ENCODE measurements around the gene CEP112.
A peak's percentile ranks its signal among the peaks of the same experiment; 100 is the strongest.
"Not testable (repeated sequence)": the region's sequence is repeated elsewhere in the genome, so short reads cannot be mapped to it uniquely, and the experiment has no call there.

The CEP112 gene

DNA sequence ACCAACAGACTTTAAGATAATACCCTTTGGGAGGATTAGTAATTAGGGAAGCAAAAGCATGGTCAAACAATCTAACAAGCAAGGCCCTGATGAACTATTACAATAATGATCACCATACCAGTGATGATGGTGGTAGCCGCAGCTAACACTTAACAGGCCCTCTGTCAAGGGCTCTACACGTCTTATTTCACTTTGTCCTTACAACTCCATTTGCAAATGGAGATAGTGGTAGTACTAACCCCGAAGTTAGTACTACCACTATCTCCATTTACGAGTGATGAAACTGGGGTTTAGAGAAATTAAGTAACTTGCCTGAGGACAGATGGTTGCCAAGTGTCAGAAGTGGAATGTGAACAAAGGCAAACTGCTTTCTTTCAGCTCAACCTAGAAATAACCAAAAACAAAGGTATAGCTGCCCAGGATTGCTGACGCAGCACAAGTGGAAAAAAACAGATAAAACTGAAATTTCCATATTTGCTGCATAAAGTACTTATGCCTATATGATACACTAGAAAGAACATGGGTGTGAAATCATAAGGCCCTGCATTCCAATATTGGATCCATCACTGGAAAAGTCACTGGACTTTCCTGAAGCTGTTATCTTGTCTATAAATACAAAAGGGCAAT lies 24.6 kb downstream of the CEP112 start:
- H3K79me2 ChIP-seq (ENCODE audit: insufficient read depth, low read depth), result no peaks in the 10 kb centered on the region
- H3K4me2 ChIP-seq, result no peak overlapping the region
- TF ChIP-seq, protein P1, sequence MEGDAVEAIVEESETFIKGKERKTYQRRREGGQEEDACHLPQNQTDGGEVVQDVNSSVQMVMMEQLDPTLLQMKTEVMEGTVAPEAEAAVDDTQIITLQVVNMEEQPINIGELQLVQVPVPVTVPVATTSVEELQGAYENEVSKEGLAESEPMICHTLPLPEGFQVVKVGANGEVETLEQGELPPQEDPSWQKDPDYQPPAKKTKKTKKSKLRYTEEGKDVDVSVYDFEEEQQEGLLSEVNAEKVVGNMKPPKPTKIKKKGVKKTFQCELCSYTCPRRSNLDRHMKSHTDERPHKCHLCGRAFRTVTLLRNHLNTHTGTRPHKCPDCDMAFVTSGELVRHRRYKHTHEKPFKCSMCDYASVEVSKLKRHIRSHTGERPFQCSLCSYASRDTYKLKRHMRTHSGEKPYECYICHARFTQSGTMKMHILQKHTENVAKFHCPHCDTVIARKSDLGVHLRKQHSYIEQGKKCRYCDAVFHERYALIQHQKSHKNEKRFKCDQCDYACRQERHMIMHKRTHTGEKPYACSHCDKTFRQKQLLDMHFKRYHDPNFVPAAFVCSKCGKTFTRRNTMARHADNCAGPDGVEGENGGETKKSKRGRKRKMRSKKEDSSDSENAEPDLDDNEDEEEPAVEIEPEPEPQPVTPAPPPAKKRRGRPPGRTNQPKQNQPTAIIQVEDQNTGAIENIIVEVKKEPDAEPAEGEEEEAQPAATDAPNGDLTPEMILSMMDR (conservative IDR thresholded peaks at IDR 0.05; ENCODE audit: low read depth, low read length), result no peak
- no peak overlapping the region for H3K27ac ChIP-seq
- H3K36me3 ChIP-seq (ENCODE audit: insufficient read depth), result no peaks in the 10 kb centered on the region
- no peak overlapping the region for H3K9ac ChIP-seq
- no peak overlapping the region for H2AFZ ChIP-seq (ENCODE audit: low read depth)
- no peaks in the 10 kb centered on the region for H4K20me1 ChIP-seq (ENCODE audit: insufficient read depth)
- no peak overlapping the region for H3K4me3 ChIP-seq (IDR thresholded peaks at IDR 0.05; ENCODE audit: insufficient read depth, low read depth, low read length)
- no peaks in the 10 kb centered on the region for H3K27me3 ChIP-seq (ENCODE audit: insufficient read depth, low read depth)
- peaks cover 7% of the 10 kb centered on the region for H3K4me1 ChIP-seq (ENCODE audit: low read depth, poor library complexity, severe bottlenecking)

DNA sequence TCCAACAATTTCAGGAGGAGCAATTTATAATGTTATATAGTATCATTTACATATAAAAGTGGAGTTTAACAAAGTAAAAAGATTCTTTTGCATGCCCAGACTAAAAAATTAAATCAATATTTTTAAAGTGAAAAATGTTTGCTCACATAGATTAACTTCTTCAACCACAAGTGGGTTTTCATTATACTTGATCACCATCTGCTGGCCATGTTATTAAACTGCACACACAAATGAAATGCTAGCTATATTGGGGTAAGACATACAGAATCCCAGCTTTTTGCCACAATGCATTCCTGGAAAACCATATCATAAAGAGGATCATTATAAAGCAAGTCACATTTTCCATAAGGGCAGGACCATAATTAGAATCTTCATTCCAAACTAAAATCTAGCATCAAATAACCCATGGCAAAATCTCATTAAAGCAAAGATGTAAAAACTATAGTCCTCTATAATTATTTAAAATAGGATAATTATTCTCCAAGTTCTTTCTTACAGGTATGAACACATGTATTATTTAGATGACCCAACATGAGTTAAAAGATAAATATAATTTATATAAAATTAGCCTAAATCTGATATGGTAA lies 26.3 kb downstream of the CEP112 start:
- Histone ChIP-seq H3K79me2 (ENCODE audit: insufficient read depth, low read depth) (no peaks in the 10 kb centered on the region), H3K4me3 (IDR thresholded peaks at IDR 0.05; ENCODE audit: insufficient read depth, low read depth, low read length) (no peak overlapping the region)
- TF ChIP-seq, protein P1 (conservative IDR thresholded peaks at IDR 0.05; ENCODE audit: low read depth, low read length), result peak; percentile 89

DNA sequence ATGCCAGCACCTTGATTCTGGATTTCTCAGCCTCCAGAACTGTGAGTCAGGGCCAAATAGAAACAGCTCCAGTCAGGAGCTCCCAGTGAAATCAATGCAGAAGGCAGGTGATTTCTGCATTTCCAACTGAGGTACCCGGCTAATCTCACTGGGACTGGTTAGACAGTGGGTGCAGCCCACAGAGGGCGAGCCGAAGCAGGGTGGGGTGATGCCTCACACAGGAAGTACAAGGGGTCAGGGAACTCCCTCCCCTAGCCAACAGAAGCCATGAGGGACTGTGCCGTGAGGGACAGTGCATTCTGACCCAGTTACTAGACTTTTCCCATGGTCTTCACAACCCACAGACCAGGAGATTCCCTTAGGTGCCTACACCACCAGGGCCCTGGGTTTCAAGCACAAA lies 36.9 kb downstream of the CEP112 start:
- not testable (repeated sequence) for H3K79me2 ChIP-seq (ENCODE audit: insufficient read depth, low read depth); H3K9ac ChIP-seq; H3K4me1 ChIP-seq (ENCODE audit: low read depth, poor library complexity, severe bottlenecking); H3K36me3 ChIP-seq (ENCODE audit: insufficient read depth); H2AFZ ChIP-seq (ENCODE audit: low read depth); H3K27ac ChIP-seq; H3K27me3 ChIP-seq (ENCODE audit: insufficient read depth, low read depth); H3K4me3 ChIP-seq (IDR thresholded peaks at IDR 0.05; ENCODE audit: insufficient read depth, low read depth, low read length); H4K20me1 ChIP-seq (ENCODE audit: insufficient read depth); H3K4me2 ChIP-seq

More for the DNA sequence above, 26.3 kb downstream of the CEP112 start:
- no peaks in the 10 kb centered on the region for H3K36me3 ChIP-seq (ENCODE audit: insufficient read depth)
- H3K4me2 ChIP-seq, result no peak overlapping the region
- H3K27me3 ChIP-seq (ENCODE audit: insufficient read depth, low read depth), result no peaks in the 10 kb centered on the region
- no peak overlapping the region for H3K27ac ChIP-seq
- no peak overlapping the region for H3K9ac ChIP-seq
- H2AFZ ChIP-seq (ENCODE audit: low read depth), result no peak overlapping the region
- peaks cover 7% of the 10 kb centered on the region for H3K4me1 ChIP-seq (ENCODE audit: low read depth, poor library complexity, severe bottlenecking)
- no peaks in the 10 kb centered on the region for H4K20me1 ChIP-seq (ENCODE audit: insufficient read depth)

DNA sequence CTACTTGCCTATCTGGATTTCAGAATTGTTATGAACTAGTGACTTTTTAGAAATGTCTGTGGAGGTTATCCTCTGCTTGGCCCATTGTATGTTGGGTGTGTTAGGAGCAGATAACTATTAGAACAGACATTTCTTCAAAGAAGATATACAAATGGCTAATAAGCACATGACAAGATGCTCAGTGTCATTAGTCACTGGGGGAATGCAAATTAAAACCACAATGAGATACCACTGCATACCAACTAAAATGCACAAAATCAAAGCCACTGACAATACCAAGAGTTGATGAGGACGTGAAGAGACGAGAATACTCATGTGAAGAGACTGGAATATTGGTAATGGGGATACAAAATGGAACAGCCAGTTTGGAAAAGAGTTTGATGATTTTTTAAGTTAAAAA lies 39.2 kb downstream of the CEP112 start:
- no peaks in the 10 kb centered on the region for H3K79me2 ChIP-seq (ENCODE audit: insufficient read depth, low read depth)
- no peak overlapping the region for H3K27ac ChIP-seq
- TF ChIP-seq, protein P1 (conservative IDR thresholded peaks at IDR 0.05; ENCODE audit: low read depth, low read length), result no peak
- H3K9ac ChIP-seq, result no peak overlapping the region
- H3K27me3 ChIP-seq (ENCODE audit: insufficient read depth, low read depth), result no peaks in the 10 kb centered on the region
- no peaks in the 10 kb centered on the region for H4K20me1 ChIP-seq (ENCODE audit: insufficient read depth)
- H3K4me3 ChIP-seq (IDR thresholded peaks at IDR 0.05; ENCODE audit: insufficient read depth, low read depth, low read length), result no peak overlapping the region
- no peak overlapping the region for H3K4me2 ChIP-seq
- H2AFZ ChIP-seq (ENCODE audit: low read depth), result no peak overlapping the region
- peaks cover 18% of the 10 kb centered on the region for H3K4me1 ChIP-seq (ENCODE audit: low read depth, poor library complexity, severe bottlenecking)
- H3K36me3 ChIP-seq (ENCODE audit: insufficient read depth), result no peaks in the 10 kb centered on the region

DNA sequence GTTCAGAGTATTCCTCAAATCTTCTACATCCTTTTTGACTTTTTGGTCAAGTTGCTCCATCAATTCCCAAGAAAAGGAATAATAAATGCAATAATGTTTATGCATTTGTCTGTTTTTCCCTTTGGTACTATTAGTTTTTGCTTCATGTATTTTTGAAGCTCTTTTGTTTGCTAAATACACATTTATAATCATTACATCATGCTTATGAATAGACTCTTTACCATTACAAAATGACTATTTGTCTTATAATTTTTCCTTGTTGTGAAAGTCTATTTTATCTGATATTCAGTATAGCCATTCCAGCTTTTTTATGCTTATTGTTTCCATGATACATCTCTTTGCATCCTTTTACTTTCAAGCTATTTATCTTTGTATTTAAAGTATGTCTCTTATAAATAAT lies 41.2 kb downstream of the CEP112 start:
- TF ChIP-seq, protein P1 (conservative IDR thresholded peaks at IDR 0.05; ENCODE audit: low read depth, low read length), result no peak
- no peaks in the 10 kb centered on the region for H3K79me2 ChIP-seq (ENCODE audit: insufficient read depth, low read depth)
- H3K27me3 ChIP-seq (ENCODE audit: insufficient read depth, low read depth), result no peaks in the 10 kb centered on the region
- H2AFZ ChIP-seq (ENCODE audit: low read depth), result no peak overlapping the region
- H3K4me2 ChIP-seq, result no peak overlapping the region
- no peak overlapping the region for H3K9ac ChIP-seq
- no peaks in the 10 kb centered on the region for H4K20me1 ChIP-seq (ENCODE audit: insufficient read depth)
- H3K27ac ChIP-seq, result no peak overlapping the region
- H3K36me3 ChIP-seq (ENCODE audit: insufficient read depth), result no peaks in the 10 kb centered on the region
- no peak overlapping the region for H3K4me3 ChIP-seq (IDR thresholded peaks at IDR 0.05; ENCODE audit: insufficient read depth, low read depth, low read length)
- H3K4me1 ChIP-seq (ENCODE audit: low read depth, poor library complexity, severe bottlenecking), result peaks cover 18% of the 10 kb centered on the region
